ENCODE data around the gene TMEM258.

TMEM258 gene

DNA sequence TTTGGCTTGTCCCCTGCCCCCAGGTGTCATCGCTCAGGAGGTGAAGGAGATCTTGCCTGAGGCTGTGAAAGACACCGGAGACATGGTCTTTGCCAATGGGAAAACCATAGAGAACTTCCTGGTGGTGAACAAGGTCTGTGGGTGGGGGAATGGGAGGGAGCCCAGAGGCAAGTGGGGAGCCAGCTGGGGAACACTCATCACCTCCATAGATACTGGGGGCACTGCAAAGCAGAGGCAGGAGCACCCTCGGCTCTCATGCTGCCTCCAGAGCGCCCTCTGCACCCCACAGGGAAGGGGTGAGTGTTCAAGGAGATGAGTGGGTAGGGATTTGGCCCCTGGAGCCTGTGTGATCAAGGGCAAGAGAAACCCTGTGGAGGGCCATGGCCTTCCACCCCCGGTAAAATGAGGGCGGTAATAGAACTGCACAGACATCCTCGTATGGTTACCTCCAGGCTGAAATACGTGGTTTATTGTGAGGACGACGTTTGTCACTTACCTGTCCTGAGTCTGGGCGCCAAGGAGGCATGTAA is 14.0 kb downstream of the TMEM258 start:
- 95% methylated on average over 11 of the region's 11 CpGs for WGBS
- H3K9me3 ChIP-seq (ENCODE audit: control insufficient read depth, low read length) = no peaks in the 10 kb centered on the region
- H3K23ac ChIP-seq (ENCODE audit: low read length in 2 of 2) = no peak overlapping the region
- no peak for DNase-seq
- H3K4me2 ChIP-seq (ENCODE audit: low read length, poor library complexity, severe bottlenecking) = no peak overlapping the region
- no peak overlapping the region for H4K91ac ChIP-seq (ENCODE audit: low read length)
- H2BK120ac ChIP-seq (ENCODE audit: low read depth, low read length) = no peak overlapping the region
- peaks cover 0 to 95% of the 10 kb centered on the region in 2 experiments for H3K36me3 ChIP-seq (ENCODE audit: control insufficient read depth in 1 of 2, insufficient read depth in 2 of 2, low read depth in 1 of 2, low read length in 2 of 2)
- H3K4me1 ChIP-seq (ENCODE audit: control insufficient read depth, insufficient read depth, low read depth, low read length) = peaks cover 31% of the 10 kb centered on the region
- H3K27me3 ChIP-seq (ENCODE audit: control insufficient read depth in 1 of 2, insufficient read depth in 1 of 2, low read length in 2 of 2) = peaks cover 0 to 48% of the 10 kb centered on the region in 2 experiments
- H3K14ac ChIP-seq (ENCODE audit: low read length in 2 of 2) = no peak overlapping the region
- no peak overlapping the region for H3K27ac ChIP-seq (ENCODE audit: low read length, poor library complexity, severe bottlenecking)
- no peak overlapping the region for H2BK5ac ChIP-seq (ENCODE audit: low read depth, low read length, poor library complexity, severe bottlenecking)
- H4K8ac ChIP-seq (ENCODE audit: low read length) = no peak overlapping the region
- H2AFZ ChIP-seq (ENCODE audit: low read depth, low read length) = no peak overlapping the region
- H3K4me3 ChIP-seq (ENCODE audit: insufficient read depth in 1 of 2, low read depth in 1 of 2, low read length in 2 of 2) = no peak overlapping the region
- H2AK5ac ChIP-seq (ENCODE audit: low read length, severe bottlenecking) = no peak overlapping the region
- H2BK15ac ChIP-seq (ENCODE audit: low read depth, poor library complexity, severe bottlenecking) = no peak overlapping the region
- H3K9ac ChIP-seq (ENCODE audit: low read length) = no peak overlapping the region
- H2BK12ac ChIP-seq (ENCODE audit: low read length in 2 of 2) = no peak overlapping the region
- H3K18ac ChIP-seq (ENCODE audit: low read depth in 1 of 2, low read length in 2 of 2) = no peak overlapping the region
- peaks cover 3% of the 10 kb centered on the region for H3K79me1 ChIP-seq (replicated peaks; ENCODE audit: low read length, poor library complexity, severe bottlenecking)
- H3K4ac ChIP-seq (ENCODE audit: low read depth in 1 of 2, low read length in 2 of 2) = no peak overlapping the region

DNA sequence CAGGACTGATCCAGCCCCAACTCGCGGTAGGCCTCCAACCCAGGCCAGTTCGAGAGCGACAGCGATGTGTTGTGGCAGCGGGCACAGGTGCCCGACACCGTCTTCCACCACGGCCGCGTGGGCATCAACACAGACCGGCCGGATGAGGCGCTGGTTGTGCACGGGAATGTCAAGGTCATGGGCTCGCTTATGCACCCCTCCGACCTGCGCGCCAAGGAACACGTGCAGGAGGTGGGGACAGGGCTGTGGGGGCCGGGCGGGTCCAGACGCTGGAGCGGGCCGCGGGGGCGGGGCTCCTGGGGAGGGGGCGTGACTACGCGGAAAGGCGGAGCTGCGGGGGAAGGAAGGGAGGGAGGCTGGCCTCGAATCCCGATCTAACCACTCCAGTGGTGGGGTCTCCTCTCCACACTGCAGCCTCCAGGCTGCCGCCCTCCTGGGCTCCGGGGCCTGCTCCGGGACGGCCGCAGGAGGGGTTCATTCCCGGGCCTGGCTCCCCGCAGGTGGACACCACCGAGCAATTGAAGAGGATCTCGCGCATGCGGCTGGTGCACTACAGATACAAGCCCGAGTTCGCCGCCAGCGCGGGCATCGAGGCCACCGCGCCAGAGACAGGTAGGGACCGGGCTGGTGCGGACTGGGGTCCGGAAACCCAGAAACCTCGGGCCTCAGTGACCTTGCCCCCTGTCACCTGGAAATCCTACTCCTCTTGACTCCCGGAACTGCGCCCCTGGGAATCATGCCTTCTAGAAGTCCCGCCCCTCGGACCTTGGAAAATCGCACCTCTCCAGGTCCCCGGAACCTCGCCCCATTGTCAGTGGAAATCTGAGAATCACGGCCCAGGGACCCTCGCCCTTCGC is 14.9 kb downstream of the TMEM258 start:
- Histone ChIP-seq H3K4me2 (ENCODE audit: low read length, poor library complexity, severe bottlenecking) (no peak overlapping the region), H4K8ac (ENCODE audit: low read length) (no peak overlapping the region), H2AFZ (ENCODE audit: low read depth, low read length) (no peak overlapping the region), H3K4me1 (ENCODE audit: control insufficient read depth, insufficient read depth, low read depth, low read length) (peaks cover 31% of the 10 kb centered on the region), H4K91ac (ENCODE audit: low read length) (no peak overlapping the region), H3K4me3 (ENCODE audit: insufficient read depth in 1 of 2, low read depth in 1 of 2, low read length in 2 of 2) (no peak overlapping the region), H3K18ac (ENCODE audit: low read depth in 1 of 2, low read length in 2 of 2) (no peak overlapping the region), H3K14ac (ENCODE audit: low read length in 2 of 2) (no peak overlapping the region), H3K27ac (ENCODE audit: low read length, poor library complexity, severe bottlenecking) (no peak overlapping the region), H3K9me3 (ENCODE audit: control insufficient read depth, low read length) (no peaks in the 10 kb centered on the region), H3K79me1 (replicated peaks; ENCODE audit: low read length, poor library complexity, severe bottlenecking) (peaks cover 3% of the 10 kb centered on the region), H3K23ac (ENCODE audit: low read length in 2 of 2) (no peak overlapping the region), H2BK12ac (ENCODE audit: low read length in 2 of 2) (no peak overlapping the region), H2BK5ac (ENCODE audit: low read depth, low read length, poor library complexity, severe bottlenecking) (no peak overlapping the region), H2BK15ac (ENCODE audit: low read depth, poor library complexity, severe bottlenecking) (no peak overlapping the region), H3K27me3 (ENCODE audit: control insufficient read depth in 1 of 2, insufficient read depth in 1 of 2, low read length in 2 of 2) (peaks cover 0 to 48% of the 10 kb centered on the region in 2 experiments), H3K9ac (ENCODE audit: low read length) (no peak overlapping the region), H2BK120ac (ENCODE audit: low read depth, low read length) (no peak overlapping the region), H3K36me3 (ENCODE audit: control insufficient read depth in 1 of 2, insufficient read depth in 2 of 2, low read depth in 1 of 2, low read length in 2 of 2) (peaks cover 0 to 93% of the 10 kb centered on the region in 2 experiments), H2AK5ac (ENCODE audit: low read length, severe bottlenecking) (no peak overlapping the region), H3K4ac (ENCODE audit: low read depth in 1 of 2, low read length in 2 of 2) (no peak overlapping the region)
- 94% methylated on average over 61 of the region's 67 CpGs for WGBS
- DNase-seq = no peak

- H2AFZ ChIP-seq (ENCODE audit: low read depth, low read length) = no peak overlapping the region
- H3K9ac ChIP-seq (ENCODE audit: low read length) = no peak overlapping the region
- peak; percentile 71 for DNase-seq
- peaks cover 38% of the 10 kb centered on the region for H3K4me1 ChIP-seq (ENCODE audit: control insufficient read depth, insufficient read depth, low read depth, low read length)
- 83% methylated on average over 9 of the region's 9 CpGs for WGBS
- no peaks in the 10 kb centered on the region for H3K9me3 ChIP-seq (ENCODE audit: control insufficient read depth, low read length)
- H3K36me3 ChIP-seq (ENCODE audit: control insufficient read depth in 1 of 2, insufficient read depth in 2 of 2, low read depth in 1 of 2, low read length in 2 of 2) = peaks cover 0 to 91% of the 10 kb centered on the region in 2 experiments
- H3K18ac ChIP-seq (ENCODE audit: low read depth in 1 of 2, low read length in 2 of 2) = no peak overlapping the region
- H2BK120ac ChIP-seq (ENCODE audit: low read depth, low read length) = no peak overlapping the region
- no peak overlapping the region for H4K8ac ChIP-seq (ENCODE audit: low read length)
- no peak overlapping the region for H3K27ac ChIP-seq (ENCODE audit: low read length, poor library complexity, severe bottlenecking)
- H3K4me2 ChIP-seq (ENCODE audit: low read length, poor library complexity, severe bottlenecking) = no peak overlapping the region
- no peak overlapping the region for H2BK12ac ChIP-seq (ENCODE audit: low read length in 2 of 2)
- no peak overlapping the region for H2BK15ac ChIP-seq (ENCODE audit: low read depth, poor library complexity, severe bottlenecking)
- H2BK5ac ChIP-seq (ENCODE audit: low read depth, low read length, poor library complexity, severe bottlenecking) = no peak overlapping the region
- H3K14ac ChIP-seq (ENCODE audit: low read length in 2 of 2) = no peak overlapping the region
- no peak overlapping the region for H3K4ac ChIP-seq (ENCODE audit: low read depth in 1 of 2, low read length in 2 of 2)
- H4K91ac ChIP-seq (ENCODE audit: low read length) = no peak overlapping the region
- H3K23ac ChIP-seq (ENCODE audit: low read length in 2 of 2) = no peak overlapping the region
- H3K79me1 ChIP-seq (replicated peaks; ENCODE audit: low read length, poor library complexity, severe bottlenecking) = peaks cover 4% of the 10 kb centered on the region
- H2AK5ac ChIP-seq (ENCODE audit: low read length, severe bottlenecking) = no peak overlapping the region
- H3K27me3 ChIP-seq (ENCODE audit: control insufficient read depth in 1 of 2, insufficient read depth in 1 of 2, low read length in 2 of 2) = peaks cover 0 to 48% of the 10 kb centered on the region in 2 experiments
- H3K4me3 ChIP-seq (ENCODE audit: insufficient read depth in 1 of 2, low read depth in 1 of 2, low read length in 2 of 2) = no peak overlapping the region
Measured at GRCh38 chr11:61776561-61777075, 15.8 kb downstream of the TMEM258 start.
